Measurements from ENCODE around the gene BRWD1. TPM values are rescaled to one million over a fixed set of nuclear protein-coding genes. Genes with fewer than 3 reads are reported as not detected.

The BRWD1 gene
- total RNA-seq, 1 donor from 2014 or later: 71.6 TPM

- ATAC-seq: no peak
- intact Hi-C loops (cut with DNase I): no loop called here
- no peak for DNase-seq (ENCODE audit: low spot score)
These were observed 21.2 kb upstream of the BRWD1 start for GRCh38 chr21:39334611-39335010.

DNA sequence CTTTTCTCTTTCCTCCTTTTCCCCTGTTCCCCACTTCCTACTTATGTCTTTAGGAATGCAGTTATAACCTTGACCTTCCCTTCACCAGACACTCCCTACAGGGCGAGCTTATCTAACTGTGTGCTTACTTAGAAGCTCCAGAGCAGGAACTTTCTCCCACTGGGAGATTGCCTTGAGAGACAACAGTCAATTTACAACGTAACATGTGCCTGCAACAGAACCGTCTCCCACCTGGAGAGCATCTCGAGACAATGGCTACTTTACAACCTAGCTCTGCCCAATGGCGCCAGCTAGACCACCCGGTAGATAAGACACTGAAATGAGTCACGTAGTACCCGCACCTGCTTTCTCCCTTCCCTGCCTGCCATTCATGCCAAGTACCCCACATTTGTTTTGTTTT is 18.7 kb upstream of the BRWD1 start:
- ATAC-seq (no peak), DNase-seq (ENCODE audit: low spot score) (no peak)
- intact Hi-C loops (cut with DNase I): no loop called here

GRCh38 chr21:39330001-39330400 is 16.6 kb upstream of the BRWD1 start:
- ATAC-seq: no peak

DNA sequence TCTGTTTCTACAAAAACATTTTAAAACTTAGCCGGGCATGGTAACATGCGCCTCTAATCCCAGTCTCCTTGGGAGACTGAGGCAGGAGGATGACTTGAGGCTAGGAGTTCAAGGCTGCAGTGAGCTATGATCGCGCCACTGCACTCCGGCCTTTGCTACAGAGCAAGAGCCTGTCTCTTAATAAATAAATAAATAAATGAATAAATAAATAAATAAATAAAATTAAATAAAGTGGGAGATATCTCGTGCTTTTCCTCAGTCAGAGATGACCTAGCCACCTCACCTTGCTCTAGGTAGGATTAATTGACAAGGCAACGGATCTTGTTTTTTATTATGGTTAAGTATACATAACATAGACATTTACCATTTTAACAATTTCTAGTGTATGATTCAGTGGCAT is 14.3 kb upstream of the BRWD1 start:
- no peak for ATAC-seq
- no peak for DNase-seq (ENCODE audit: low spot score)
- intact Hi-C loops (cut with DNase I): no loop called here

More at GRCh38 chr21:39330001-39330400, 16.6 kb upstream of the BRWD1 start:
- DNase-seq (ENCODE audit: low spot score): no peak
- intact Hi-C loops (cut with DNase I): no loop called here

GRCh38 chr21:39326607-39327307 is 13.3 kb upstream of the BRWD1 start:
- intact Hi-C loops (cut with DNase I): no loop called here
- ATAC-seq (no peak), DNase-seq (ENCODE audit: low spot score) (no peak)

- intact Hi-C loops (cut with DNase I): no loop called here
These were observed 12.0 kb upstream of the BRWD1 start for GRCh38 chr21:39325458-39325857.

GRCh38 chr21:39321424-39321823 is 8.0 kb upstream of the BRWD1 start:
- no peak for ATAC-seq
- DNase-seq (ENCODE audit: low spot score): no peak
- intact Hi-C loops (cut with DNase I): no loop called here

More at GRCh38 chr21:39325458-39325857, 12.0 kb upstream of the BRWD1 start:
- DNase-seq (ENCODE audit: low spot score) (no peak), ATAC-seq (no peak)

- no peak for ATAC-seq
- intact Hi-C loops (cut with DNase I): no loop called here
- no peak for DNase-seq (ENCODE audit: low spot score)
These were observed 6.4 kb upstream of the BRWD1 start for GRCh38 chr21:39319814-39320332.

DNA sequence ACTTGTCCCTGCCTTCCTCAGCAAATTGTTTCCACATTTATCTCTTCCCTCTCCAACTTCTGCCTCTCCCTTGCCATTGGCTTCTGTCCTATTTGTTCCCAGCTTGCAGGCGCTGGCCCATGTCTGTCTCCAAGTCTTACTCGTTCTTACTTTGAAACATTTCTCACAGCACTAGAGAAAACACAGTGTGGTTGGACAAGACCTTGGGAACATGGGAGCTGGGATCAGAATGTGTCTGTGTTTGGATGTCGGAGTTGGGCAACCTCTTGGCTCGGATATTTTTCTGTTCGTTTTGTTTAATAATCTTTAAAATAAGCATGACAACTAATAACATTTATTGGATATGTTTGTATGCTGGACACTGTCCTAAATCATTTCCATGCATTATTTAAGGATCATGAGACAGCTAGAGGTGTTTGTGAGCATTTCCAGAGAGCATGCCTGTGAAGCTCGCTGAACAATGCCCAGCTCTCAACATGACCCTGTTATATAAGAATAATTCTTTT is 5.9 kb upstream of the BRWD1 start:
- intact Hi-C loops (cut with DNase I): no loop called here
- DNase-seq (ENCODE audit: low spot score) (no peak), ATAC-seq (peak; percentile 63)

DNA sequence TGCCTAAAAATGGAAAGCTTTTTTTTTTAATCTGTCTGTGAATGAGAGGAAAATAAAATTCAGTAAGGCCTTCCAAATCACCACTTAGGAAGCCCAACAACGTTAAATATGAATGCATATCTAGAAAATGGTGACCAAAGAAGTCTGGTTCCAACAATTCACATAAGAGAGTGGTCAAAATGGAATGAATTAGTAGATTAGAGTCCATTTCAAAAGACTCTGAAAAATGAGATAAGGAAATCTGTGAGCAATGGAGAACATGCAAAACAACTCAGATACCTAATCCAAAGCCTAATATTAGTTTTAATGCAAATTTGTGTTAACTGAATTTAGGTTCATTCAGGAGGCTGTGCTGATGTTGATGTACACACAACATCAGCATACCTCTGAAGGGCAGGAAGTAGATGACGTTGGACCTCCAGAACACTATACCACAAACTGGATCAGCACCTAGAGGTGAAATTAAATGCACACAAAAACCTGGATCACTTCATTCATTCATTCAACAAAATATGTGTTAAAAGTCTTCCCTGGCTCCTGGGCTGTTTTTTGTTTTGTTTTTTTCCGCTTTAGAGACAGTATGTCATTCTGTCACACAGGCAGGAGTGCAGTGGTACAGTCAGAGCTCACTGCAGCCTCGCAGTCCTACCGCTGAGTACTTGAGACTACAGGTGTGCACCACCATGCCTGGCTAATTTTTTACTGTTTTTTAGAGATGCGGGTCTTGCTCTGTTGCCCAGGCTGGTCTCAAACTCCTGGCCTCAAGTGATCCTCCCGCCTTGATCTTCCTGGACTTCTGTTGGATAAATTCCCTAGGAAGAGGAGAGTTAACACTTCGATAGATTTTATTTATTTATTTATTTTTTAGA is 4.9 kb upstream of the BRWD1 start:
- no peak for ATAC-seq
- no peak for DNase-seq (ENCODE audit: low spot score)
- intact Hi-C loops (cut with DNase I): no loop called here

- ATAC-seq (no peak), DNase-seq (ENCODE audit: low spot score) (no peak)
- intact Hi-C loops (cut with DNase I): no loop called here
These were observed 4.0 kb upstream of the BRWD1 start for GRCh38 chr21:39317134-39318090.

DNA sequence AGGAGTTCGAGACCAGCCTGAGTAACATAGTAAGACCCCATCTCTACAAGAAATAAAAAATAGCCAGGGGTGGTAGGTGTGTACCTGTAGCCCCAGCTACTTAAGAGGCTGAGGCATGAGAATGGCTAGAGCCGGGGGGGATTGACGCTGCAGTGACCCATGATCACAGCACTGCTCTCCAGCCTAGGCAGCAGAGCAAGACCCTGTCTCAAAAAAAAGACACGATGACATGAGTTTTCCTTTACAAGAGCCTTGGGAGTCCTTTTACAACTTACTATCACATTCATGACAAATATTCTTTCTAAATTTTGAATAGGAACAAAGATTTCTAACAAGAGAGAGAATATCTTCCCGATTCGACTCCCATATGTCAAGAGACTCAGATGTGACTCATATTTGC is 3.3 kb upstream of the BRWD1 start:
- intact Hi-C loops (cut with DNase I): no loop called here
- no peak for DNase-seq (ENCODE audit: low spot score)
- no peak for ATAC-seq

DNA sequence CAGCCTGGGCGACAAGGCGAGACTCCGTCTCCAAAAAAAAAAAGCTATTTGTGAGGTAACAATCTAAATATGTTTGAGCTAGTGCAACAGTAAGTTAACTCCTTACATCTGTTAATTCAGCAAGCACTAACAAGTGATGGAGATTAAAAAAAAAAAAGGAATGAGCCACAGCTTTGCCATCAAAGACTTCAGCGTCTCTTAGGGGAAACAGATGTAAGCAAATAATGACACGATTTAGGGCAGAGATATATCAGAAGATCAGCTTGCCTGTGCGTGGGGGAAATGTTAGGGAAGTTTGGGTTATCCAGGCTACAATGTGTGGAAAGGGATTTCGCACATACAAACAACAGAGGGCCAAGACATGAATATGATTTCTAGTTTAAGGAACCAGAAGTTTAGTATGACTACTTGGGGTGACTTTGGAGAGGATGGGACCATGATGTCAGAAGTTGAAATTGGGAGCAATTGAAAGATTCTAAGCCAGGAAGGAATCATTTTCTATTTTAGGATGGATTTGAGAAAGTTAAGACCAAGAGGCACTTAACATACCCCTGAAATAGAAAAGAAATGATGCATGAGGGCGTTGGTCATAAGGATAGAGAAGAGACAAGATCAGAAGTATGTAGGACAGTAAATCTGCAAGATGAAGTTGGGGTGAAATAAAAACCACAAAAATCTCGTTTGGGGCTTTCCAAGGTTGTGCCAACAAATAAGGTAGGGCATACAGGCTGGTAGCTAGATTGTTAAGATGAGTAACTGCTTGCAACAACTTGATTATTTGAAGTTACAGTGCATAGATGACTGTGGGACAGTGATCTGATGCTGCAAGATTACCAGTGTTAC is 2.4 kb upstream of the BRWD1 start:
- no peak for DNase-seq (ENCODE audit: low spot score)
- no peak for ATAC-seq
- intact Hi-C loops (cut with DNase I): no loop called here

- ATAC-seq: peak; percentile 11
- intact Hi-C loops (cut with DNase I): no loop called here
- peak; percentile 65 for DNase-seq (ENCODE audit: low spot score)
These were observed 953 bp upstream of the BRWD1 start for GRCh38 chr21:39314143-39315027.

DNA sequence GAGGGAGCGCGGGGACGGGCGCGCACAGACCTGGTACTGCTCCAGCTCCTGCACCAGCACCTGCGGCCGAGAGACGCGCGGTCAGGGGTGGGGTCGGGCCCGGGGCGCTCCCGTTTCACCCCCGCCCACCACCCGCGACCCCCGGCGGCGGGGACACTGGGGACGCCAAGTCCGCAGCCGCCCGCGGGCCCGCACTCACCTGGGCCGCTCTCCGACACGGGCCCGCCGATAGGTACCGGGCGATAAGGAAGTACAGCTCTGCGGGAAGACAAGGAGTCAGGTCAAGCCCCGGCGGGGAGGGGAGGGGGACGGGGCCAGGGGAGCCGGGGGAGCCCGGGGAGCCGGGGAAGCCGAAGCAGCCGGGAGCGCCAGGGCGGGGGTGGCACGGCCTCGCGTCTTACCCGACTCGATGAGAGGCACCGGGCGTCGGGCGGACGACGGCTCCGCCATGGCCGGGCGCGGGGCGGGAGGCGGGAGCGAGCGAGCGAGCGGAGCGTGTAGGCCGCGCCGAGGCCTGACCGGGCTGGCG is 326 bp downstream of the BRWD1 start:
- DNase-seq (ENCODE audit: low spot score) (peak; percentile 68), ATAC-seq (no peak)

GRCh38 chr21:39312112-39313041 is 1.1 kb downstream of the BRWD1 start:
- ATAC-seq (peak; percentile 98), DNase-seq (ENCODE audit: low spot score) (peak; percentile 97)
- intact Hi-C loops (cut with DNase I): no loop called here

More for the DNA sequence above, 326 bp downstream of the BRWD1 start:
- intact Hi-C loops (cut with DNase I): no loop called here
